HEK293T (cell line): Measurements from ENCODE around the gene HBB.

ENCODE experiments used
- CTBP1 ChIP-seq: fragments of 450-650 bp; IDR thresholded peaks from 2 replicates; pipeline ENCODE4 v1.6.1; 2016; ENCODE audit warnings: borderline replicate concordance
- FOXK2 ChIP-seq: fragments of 450-650 bp; IDR thresholded peaks from 2 replicates; pipeline ENCODE4 v1.6.1; 2016; ENCODE audit warnings: mild to moderate bottlenecking
- SP1 ChIP-seq: fragments of 450-650 bp; IDR thresholded peaks from 2 replicates; pipeline ENCODE4 v1.6.1; 2017
- ZNF384 ChIP-seq: fragments of 450-650 bp; IDR thresholded peaks from 2 replicates; pipeline ENCODE4 v1.6.1; 2016

DNA sequence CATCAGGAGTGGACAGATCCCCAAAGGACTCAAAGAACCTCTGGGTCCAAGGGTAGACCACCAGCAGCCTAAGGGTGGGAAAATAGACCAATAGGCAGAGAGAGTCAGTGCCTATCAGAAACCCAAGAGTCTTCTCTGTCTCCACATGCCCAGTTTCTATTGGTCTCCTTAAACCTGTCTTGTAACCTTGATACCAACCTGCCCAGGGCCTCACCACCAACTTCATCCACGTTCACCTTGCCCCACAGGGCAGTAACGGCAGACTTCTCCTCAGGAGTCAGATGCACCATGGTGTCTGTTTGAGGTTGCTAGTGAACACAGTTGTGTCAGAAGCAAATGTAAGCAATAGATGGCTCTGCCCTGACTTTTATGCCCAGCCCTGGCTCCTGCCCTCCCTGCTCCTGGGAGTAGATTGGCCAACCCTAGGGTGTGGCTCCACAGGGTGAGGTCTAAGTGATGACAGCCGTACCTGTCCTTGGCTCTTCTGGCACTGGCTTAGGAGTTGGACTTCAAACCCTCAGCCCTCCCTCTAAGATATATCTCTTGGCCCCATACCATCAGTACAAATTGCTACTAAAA lies at the start of gene HBB:
- TF ChIP-seq CTBP1 (no peak), SP1 (no peak), FOXK2 (no peak), ZNF384 (no peak)
